ENCODE data around the gene MFNG.

The MFNG gene

DNA sequence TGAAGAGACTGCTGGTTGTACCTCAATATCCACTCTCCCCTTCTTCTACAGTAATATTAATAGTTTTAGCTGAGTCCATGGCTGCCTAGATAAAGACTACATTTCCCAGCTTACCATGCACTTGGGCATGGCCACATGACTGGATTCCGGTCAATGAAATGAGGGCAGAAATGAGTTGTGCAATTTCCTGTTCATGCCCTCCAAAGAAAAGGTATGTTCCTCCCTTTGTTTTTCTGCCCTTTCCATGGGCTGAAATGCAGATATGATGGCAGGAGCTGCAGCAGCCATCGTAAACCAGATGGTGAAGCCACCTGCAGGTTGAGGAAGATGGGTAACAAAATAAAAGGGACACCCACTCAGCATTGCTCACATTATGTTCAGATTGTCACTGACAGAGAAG, 43.6 kb downstream of the MFNG start:
- POLR2A ChIA-PET = no interaction called here

DNA sequence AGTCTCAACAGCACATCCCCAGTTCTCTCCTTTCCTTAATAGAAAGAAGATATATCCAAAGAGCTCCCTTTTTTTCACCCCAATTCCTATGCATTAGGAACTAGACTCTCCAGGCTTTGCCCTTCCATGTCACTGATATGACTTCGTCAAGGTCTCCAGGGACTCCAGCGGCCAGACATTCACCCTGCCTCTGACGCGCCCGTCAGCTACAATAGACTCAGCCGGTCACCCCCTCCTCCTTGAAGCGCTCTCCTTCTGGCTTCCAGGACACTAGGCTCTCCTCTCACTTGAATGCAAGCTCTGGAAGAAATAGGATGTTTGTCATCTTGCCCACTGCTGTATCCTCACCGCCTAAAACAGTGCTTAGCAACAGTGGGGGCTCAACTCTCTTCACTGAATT, 44.0 kb downstream of the MFNG start:
- ChIA-PET CTCF (interaction anchor here (1.0 to 3.8 kb wide), 5 partner anchors 13 to 201 kb away, joined by 3 to 28 read pairs (median 3); no protein-coding TSS in a partner anchor), POLR2A (no interaction called here)
- H3K4me3 ChIP-seq (ENCODE audit: low read depth, low read length) = no peak overlapping the region
- TF ChIP-seq, protein P1, sequence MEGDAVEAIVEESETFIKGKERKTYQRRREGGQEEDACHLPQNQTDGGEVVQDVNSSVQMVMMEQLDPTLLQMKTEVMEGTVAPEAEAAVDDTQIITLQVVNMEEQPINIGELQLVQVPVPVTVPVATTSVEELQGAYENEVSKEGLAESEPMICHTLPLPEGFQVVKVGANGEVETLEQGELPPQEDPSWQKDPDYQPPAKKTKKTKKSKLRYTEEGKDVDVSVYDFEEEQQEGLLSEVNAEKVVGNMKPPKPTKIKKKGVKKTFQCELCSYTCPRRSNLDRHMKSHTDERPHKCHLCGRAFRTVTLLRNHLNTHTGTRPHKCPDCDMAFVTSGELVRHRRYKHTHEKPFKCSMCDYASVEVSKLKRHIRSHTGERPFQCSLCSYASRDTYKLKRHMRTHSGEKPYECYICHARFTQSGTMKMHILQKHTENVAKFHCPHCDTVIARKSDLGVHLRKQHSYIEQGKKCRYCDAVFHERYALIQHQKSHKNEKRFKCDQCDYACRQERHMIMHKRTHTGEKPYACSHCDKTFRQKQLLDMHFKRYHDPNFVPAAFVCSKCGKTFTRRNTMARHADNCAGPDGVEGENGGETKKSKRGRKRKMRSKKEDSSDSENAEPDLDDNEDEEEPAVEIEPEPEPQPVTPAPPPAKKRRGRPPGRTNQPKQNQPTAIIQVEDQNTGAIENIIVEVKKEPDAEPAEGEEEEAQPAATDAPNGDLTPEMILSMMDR (IDR thresholded peaks at IDR 0.05; ENCODE audit: insufficient read depth, low read length, missing control alignments) = no peak
- DNase-seq (ENCODE audit: low read depth, low spot score) = no peak

More for the DNA sequence above, 43.6 kb downstream of the MFNG start:
- DNase-seq (ENCODE audit: low read depth, low spot score) = no peak
- TF ChIP-seq, protein P1 (IDR thresholded peaks at IDR 0.05; ENCODE audit: insufficient read depth, low read length, missing control alignments) = no peak
- CTCF ChIA-PET = interaction anchor here (1.0 to 3.8 kb wide), 5 partner anchors 13 to 201 kb away, joined by 3 to 28 read pairs (median 3); no protein-coding TSS in a partner anchor
- no peak overlapping the region for H3K4me3 ChIP-seq (ENCODE audit: low read depth, low read length)

DNA sequence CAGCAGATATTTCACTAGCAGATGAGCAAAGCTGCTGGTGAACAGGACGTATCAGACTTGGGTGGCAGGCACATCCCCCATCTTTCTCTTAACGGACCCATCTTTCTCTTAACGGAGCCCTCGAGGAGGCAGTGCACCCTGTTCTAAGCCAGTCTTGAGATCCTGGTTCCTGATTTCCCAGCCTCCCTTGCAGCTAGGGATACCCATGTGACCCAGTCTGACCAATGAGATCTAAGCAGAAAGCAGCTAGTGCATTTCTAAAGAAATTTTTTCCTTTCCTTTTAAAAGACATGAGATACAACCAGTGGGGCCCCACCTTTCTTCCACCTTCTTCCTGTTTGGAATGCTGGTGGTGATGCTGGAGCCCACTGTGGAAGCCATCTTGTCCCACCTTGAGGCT, 45.3 kb downstream of the MFNG start:
- POLR2A ChIA-PET = no interaction called here
- H3K4me3 ChIP-seq (ENCODE audit: low read depth, low read length) = no peak overlapping the region
- DNase-seq (ENCODE audit: low read depth, low spot score) = no peak
- TF ChIP-seq, protein P1 (IDR thresholded peaks at IDR 0.05; ENCODE audit: insufficient read depth, low read length, missing control alignments) = no peak
- CTCF ChIA-PET = interaction anchor here (1.0 to 3.8 kb wide), 5 partner anchors 9 to 124 kb away, joined by 3 to 28 read pairs (median 3); no protein-coding TSS in a partner anchor

DNA sequence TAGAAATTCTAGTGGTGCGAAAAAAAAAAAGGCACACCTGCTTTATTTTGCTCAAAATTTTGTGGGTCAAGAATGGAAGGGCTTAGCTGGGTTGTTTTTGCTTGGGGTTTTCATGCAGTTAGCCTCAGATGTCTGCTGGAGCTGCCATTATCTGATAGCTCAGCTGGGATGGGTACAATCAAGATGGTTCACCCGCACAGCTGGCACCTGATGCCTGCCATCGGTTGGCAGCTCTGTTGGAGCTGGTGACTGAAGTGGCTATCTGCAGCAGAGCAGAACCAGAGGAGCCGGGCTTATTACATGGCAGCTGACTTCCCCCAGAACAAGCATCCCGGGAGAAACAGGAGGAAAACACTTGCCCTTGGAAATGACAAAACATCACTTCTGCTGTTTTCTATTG, 46.8 kb downstream of the MFNG start:
- TF ChIP-seq, protein P1 (IDR thresholded peaks at IDR 0.05; ENCODE audit: insufficient read depth, low read length, missing control alignments) = no peak
- CTCF ChIA-PET = interaction anchor here (1.1 to 3.8 kb wide), 2 partner anchors 10 to 168 kb away, joined by 3 to 28 read pairs; no protein-coding TSS in a partner anchor
- POLR2A ChIA-PET = interaction anchor here (0.6 kb wide), 1 partner anchor 14 kb away, joined by 3 read pairs; no protein-coding TSS in a partner anchor
- no peak for DNase-seq (ENCODE audit: low read depth, low spot score)
- H3K4me3 ChIP-seq (ENCODE audit: low read depth, low read length) = no peak overlapping the region

DNA sequence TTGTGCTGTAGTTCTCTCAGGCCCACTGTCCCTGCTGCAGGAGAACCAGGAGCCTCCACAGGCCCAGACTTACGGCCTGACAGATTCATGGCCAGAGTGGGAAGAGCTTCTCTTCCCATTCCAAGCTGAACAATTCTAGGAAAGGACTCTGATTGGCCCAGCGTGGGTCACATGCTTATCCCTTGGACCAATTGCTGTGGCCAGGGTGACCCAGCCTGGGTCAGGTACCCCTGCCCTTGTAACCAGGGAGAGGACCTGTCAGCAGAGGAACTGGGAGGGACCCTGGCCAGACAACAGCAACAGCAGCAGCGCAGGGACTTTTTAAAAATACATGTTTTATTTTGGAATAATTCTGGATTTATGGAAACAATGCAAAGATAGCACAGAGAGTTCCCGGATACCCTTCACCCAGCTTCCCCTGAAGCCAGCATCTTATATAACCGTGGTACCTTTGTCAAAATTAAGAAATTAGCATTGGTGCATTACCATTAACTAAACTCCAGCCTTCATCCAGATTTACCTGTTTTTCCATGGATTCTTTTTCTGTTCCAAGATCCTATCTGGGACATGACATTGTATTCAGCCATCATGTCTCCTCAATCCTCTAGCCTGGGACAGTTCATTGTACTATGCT, 50.1 kb downstream of the MFNG start:
- TF ChIP-seq, protein P1 (IDR thresholded peaks at IDR 0.05; ENCODE audit: insufficient read depth, low read length, missing control alignments) = no peak
- DNase-seq (ENCODE audit: low read depth, low spot score) = no peak
- POLR2A ChIA-PET = no interaction called here

DNA sequence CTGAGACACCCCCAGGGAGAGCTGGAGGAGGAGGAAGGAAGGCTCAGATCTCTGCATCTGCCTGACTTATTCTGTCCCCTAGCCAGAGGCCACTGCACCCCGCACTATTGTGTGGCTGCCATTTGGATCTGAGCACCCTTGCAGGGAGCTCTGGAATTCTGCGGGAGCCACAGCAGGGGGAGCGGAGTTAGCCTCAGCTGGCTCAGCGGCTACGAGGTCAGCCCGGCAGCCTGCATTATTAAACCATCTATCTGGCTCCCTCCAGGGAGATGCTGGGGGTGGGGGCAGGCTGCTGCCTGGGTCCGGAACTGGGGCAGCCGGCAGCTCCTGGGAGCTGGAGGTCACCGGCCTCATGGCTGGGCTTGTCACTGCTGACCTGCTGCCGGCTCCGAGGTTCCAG, 52.4 kb downstream of the MFNG start:
- ChIA-PET CTCF (interaction anchor here (0.7 to 1.2 kb wide), 5 partner anchors 24 to 173 kb away, joined by 3 read pairs; no protein-coding TSS in a partner anchor), POLR2A (no interaction called here)
- TF ChIP-seq, protein P1 (IDR thresholded peaks at IDR 0.05; ENCODE audit: insufficient read depth, low read length, missing control alignments) = no peak
- no peak overlapping the region for H3K4me3 ChIP-seq (ENCODE audit: low read depth, low read length)
- no peak for DNase-seq (ENCODE audit: low read depth, low spot score)

More for the DNA sequence above, 50.1 kb downstream of the MFNG start:
- H3K4me3 ChIP-seq (ENCODE audit: low read depth, low read length) = no peak overlapping the region
- CTCF ChIA-PET = interaction anchor here (0.6 kb wide), 1 partner anchor 101 kb away, joined by 3 read pairs; no protein-coding TSS in a partner anchor

Measured in AG04449 (cell line).